ENCODE data around the gene COL4A1. TPM values are rescaled to one million over a fixed set of nuclear protein-coding genes. Genes with fewer than 3 reads are reported as not detected.

COL4A1 gene
- total and polyA plus RNA-seq, 8 donors = 418 to 1,057 (median 547) TPM

DNA sequence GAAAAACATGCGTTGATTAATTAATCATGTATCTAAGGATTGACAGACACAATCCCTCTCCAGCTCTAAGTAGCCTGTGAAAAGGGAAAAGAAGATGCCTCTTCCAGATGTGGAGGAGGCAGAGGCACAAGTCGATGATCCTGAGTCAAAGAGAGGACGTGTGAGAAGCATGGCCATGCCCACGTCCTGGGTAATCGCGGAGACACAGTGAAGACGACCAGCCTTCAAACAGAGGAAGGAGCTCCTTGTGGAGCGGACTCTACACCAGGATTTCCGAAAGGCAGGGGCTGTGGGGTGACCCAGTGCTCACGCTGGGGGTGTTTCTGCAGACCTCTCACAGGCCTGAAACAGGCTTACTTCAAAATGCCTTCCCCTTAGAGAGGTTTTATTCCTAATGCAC, 70.5 kb downstream of the COL4A1 start:
- H3K4me3 ChIP-seq = no peak overlapping the region
- TF ChIP-seq, protein P1, sequence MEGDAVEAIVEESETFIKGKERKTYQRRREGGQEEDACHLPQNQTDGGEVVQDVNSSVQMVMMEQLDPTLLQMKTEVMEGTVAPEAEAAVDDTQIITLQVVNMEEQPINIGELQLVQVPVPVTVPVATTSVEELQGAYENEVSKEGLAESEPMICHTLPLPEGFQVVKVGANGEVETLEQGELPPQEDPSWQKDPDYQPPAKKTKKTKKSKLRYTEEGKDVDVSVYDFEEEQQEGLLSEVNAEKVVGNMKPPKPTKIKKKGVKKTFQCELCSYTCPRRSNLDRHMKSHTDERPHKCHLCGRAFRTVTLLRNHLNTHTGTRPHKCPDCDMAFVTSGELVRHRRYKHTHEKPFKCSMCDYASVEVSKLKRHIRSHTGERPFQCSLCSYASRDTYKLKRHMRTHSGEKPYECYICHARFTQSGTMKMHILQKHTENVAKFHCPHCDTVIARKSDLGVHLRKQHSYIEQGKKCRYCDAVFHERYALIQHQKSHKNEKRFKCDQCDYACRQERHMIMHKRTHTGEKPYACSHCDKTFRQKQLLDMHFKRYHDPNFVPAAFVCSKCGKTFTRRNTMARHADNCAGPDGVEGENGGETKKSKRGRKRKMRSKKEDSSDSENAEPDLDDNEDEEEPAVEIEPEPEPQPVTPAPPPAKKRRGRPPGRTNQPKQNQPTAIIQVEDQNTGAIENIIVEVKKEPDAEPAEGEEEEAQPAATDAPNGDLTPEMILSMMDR (IDR thresholded peaks at IDR 0.05) = no peak
- intact Hi-C loops (cut with DNase I) = loop anchor here (10.0 kb wide), 1 partner anchor 178 kb away; no protein-coding TSS in a partner anchor
- H3K36me3 ChIP-seq = no peaks in the 10 kb centered on the region
- ATAC-seq (no peak), DNase-seq (no peak)
- peaks cover 26 to 39% of the 10 kb centered on the region in 2 donors for H3K4me1 ChIP-seq
- H3K27ac ChIP-seq = peak overlapping the region; percentile 7 to 37
- H3K9me3 ChIP-seq = no peaks in the 10 kb centered on the region
- peaks cover 0 to 7% of the 10 kb centered on the region in 2 donors for H3K27me3 ChIP-seq

DNA sequence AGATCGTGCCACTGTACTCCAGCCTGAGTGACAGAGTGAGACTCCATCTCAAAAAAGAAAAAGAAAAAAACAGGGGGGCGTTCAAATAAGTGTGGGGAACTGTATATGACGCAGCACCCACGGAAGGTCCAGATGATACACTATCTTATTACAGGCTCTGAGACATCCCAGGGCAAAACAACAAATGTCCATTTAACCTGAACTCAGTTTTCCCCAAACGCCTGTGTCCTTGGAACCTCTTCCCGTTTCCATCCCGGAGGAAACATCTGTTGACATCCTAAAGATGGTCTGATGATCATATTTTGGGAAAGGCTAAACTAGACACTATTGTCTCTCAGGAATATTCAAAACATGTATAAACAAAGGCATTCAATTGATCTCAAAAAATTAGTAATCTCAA, 72.4 kb downstream of the COL4A1 start:
- H3K4me3 ChIP-seq = no peak overlapping the region
- peaks cover 26 to 39% of the 10 kb centered on the region in 2 donors for H3K4me1 ChIP-seq
- DNase-seq (no peak), ATAC-seq (no peak)
- H3K9me3 ChIP-seq = no peaks in the 10 kb centered on the region
- no peak overlapping the region for H3K27ac ChIP-seq
- H3K27me3 ChIP-seq = peaks cover 0 to 7% of the 10 kb centered on the region in 2 donors
- no peaks in the 10 kb centered on the region for H3K36me3 ChIP-seq
- TF ChIP-seq, protein P1 (IDR thresholded peaks at IDR 0.05) = no peak
- intact Hi-C loops (cut with DNase I) = loop anchor here (10.0 kb wide), 1 partner anchor 180 kb away; no protein-coding TSS in a partner anchor

DNA sequence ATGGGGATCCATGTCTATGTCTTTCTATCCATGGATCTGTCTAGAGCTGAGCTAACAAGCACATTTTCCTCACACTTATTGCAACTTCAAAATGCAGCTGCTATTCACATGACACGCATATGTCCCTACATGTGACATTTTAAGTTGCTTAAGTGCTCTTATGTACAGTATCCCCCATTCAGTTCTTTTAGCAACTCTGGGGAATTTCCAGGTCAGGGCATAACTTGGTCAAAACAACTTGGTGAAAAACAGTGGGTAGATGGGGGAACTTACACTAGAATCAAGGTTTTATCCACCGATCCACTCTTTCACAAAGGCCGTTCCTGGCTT, 73.0 kb downstream of the COL4A1 start:
- intact Hi-C loops (cut with DNase I) = loop anchor here (10.0 kb wide), 1 partner anchor 181 kb away; no protein-coding TSS in a partner anchor
- Histone ChIP-seq H3K9me3 (no peaks in the 10 kb centered on the region), H3K4me1 (peaks cover 26 to 39% of the 10 kb centered on the region in 2 donors), H3K36me3 (no peaks in the 10 kb centered on the region), H3K27me3 (peaks cover 0 to 7% of the 10 kb centered on the region in 2 donors), H3K4me3 (no peak overlapping the region), H3K27ac (peak overlapping the region in 1 of 2 donors; percentile 55)
- DNase-seq (no peak), ATAC-seq (no peak)
- TF ChIP-seq, protein P1 (IDR thresholded peaks at IDR 0.05) = no peak

DNA sequence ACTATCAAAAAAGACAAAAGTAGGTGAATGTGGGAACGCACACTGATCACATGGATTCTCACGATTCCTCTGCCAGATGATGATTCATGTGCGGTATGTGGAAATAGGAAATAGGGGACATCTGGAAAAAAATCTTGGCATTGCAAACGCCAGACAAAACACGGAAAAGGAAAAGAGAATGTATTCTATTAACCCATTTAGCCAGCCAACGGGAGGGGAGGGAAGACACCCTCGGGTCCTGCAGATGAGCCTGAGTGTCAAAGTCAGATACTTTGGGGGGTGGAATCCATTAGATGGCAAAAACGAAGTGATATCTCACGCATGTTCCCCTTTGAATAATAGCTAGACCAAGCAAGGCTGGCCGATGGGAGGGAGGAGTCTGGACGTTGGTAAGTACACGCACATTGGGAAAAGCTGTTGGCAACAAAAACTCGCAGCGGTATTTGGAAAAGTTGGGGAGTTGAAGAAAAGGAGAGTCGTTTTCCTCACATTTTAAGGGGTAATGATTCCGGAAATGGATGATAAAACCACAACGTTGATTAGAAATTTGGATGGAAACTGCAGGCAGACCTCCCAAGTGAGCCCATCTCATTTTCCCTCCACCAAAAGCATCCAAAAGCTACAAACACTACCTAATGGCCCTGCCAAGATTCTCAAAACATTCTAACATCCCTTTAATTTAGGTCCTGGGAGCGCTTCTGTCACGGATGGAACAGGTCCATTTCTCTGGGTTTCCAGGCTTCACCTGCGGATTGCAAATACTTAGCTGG, 73.6 kb downstream of the COL4A1 start:
- Histone ChIP-seq H3K9me3 (no peaks in the 10 kb centered on the region), H3K27ac (peak overlapping the region; percentile 45 to 55), H3K36me3 (no peaks in the 10 kb centered on the region), H3K27me3 (peaks cover 0 to 7% of the 10 kb centered on the region in 2 donors), H3K4me1 (peaks cover 21 to 36% of the 10 kb centered on the region in 2 donors), H3K4me3 (no peak overlapping the region)
- ATAC-seq (peak; percentile 38), DNase-seq (peak in 2 of 4 donors; percentile 53 to 69)
- intact Hi-C loops (cut with DNase I) = loop anchor here (10.0 kb wide), 1 partner anchor 181 kb away; no protein-coding TSS in a partner anchor
- TF ChIP-seq, protein P1 (IDR thresholded peaks at IDR 0.05) = no peak

DNA sequence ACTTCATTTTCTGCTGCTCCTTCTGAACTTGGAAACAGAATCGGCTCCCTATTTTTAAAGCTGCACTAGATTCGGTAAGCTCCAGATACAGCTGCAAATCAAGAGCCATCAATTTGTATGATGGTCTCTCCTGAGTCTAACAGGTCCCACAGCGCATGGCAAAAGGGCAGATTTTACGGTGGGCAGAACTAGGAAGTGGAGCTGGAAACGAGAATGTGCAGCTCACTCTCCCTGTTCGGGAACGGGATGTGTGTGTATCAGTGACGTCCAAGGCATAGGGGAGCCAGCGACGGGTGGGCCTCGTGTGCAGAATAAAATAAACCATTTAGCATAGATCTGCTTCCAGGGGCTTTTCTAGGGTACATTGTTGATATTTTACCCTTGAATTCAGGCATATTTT, 74.2 kb downstream of the COL4A1 start:
- TF ChIP-seq, protein P1 (IDR thresholded peaks at IDR 0.05) = no peak
- Histone ChIP-seq H3K4me1 (peaks cover 21 to 30% of the 10 kb centered on the region in 2 donors), H3K9me3 (no peaks in the 10 kb centered on the region), H3K27ac (peak overlapping the region; percentile 45 to 55), H3K4me3 (no peak overlapping the region), H3K36me3 (no peaks in the 10 kb centered on the region), H3K27me3 (peaks cover 0 to 7% of the 10 kb centered on the region in 2 donors)
- ATAC-seq (peak; percentile 19), DNase-seq (no peak)
- intact Hi-C loops (cut with DNase I) = loop anchor here (10.0 kb wide), 1 partner anchor 182 kb away; no protein-coding TSS in a partner anchor
